Astrocyte (in vitro differentiated cells and primary cell): ENCODE data around the gene APOA1.

ENCODE experiments used
- CTCF ChIP-seq: IDR thresholded peaks from 2 replicates; pipeline ENCODE4 v1.5.1; 2011; ENCODE audit warnings: low read depth, mild to moderate bottlenecking, inconsistent platforms, low read length, moderate library complexity; ENCODE audit not compliant: insufficient read depth
- EZH2 ChIP-seq: IDR thresholded peaks from 2 replicates; pipeline ENCODE4 v1.6.1; 2012; ENCODE audit warnings: mild to moderate bottlenecking, low read length, inconsistent platforms; ENCODE audit not compliant: insufficient read depth

- no peak for TF ChIP-seq CTCF
- TF ChIP-seq EZH2 = no peak
Measured at GRCh38 chr11:116797816-116798215, 39.6 kb downstream of the APOA1 start.
